Gastroesophageal sphincter (tissue), 4 donors: ENCODE data around the gene SLC24A3. TPM values are rescaled to one million over a fixed set of nuclear protein-coding genes. Genes with fewer than 3 reads are reported as not detected.

Experiments
- ATAC-seq: fragments of 150-250 bp; one replicate; pipeline ENCODE4 v1.9.1; 2016; ENCODE audit warnings: mild to moderate bottlenecking, moderate library complexity
- H3K27ac ChIP-seq, 4 donors: fragments of 200-600 bp; sonication (generic) in 3 of 4; 1 replicate in 3 of 4; 2 replicates in 1 of 4; pipeline ENCODE4 v1.5.1; 2016 to 2019
- H3K27me3 ChIP-seq: fragments of 200-600 bp; sonication (generic); one replicate; pipeline ENCODE4 v1.5.1; 2019
- H3K36me3 ChIP-seq, 2 donors: fragments of 200-600 bp; sonication (generic); one replicate each; pipeline ENCODE4 v1.5.1; 2019; ENCODE audit warnings: control low read depth in 1 of 2
- H3K4me1 ChIP-seq, 3 donors: fragments of 200-600 bp; sonication (generic); 1 replicate in 2 of 3; 2 replicates in 1 of 3; pipeline ENCODE4 v1.5.1; 2016 to 2019; ENCODE audit warnings: control low read depth in 2 of 3
- H3K4me3 ChIP-seq, 2 donors: fragments of 200-600 bp; sonication (generic); one replicate each; pipeline ENCODE4 v1.5.1; 2019; ENCODE audit warnings: mild to moderate bottlenecking in 1 of 2, moderate library complexity in 1 of 2
- H3K9me3 ChIP-seq, 3 donors: fragments of 200-600 bp; sonication (generic); one replicate each; pipeline ENCODE4 v1.5.1; 2017 to 2019; ENCODE audit warnings: control low read depth in 2 of 3
- CTCF ChIP-seq, 4 experiments: fragments of 200-600 bp in 2 of 4; fragments of 450-650 bp in 2 of 4; sonication (generic) in 1 of 4; IDR thresholded peaks; one replicate each; pipeline ENCODE4 v1.5.1; 2017 to 2019; ENCODE audit warnings: antibody characterized with exemption in 4 of 4, mild to moderate bottlenecking in 2 of 4, moderate library complexity in 2 of 4
- EP300 ChIP-seq: sonication (generic); formaldehyde crosslinking; IDR thresholded peaks from one replicate; pipeline ENCODE4 v1.6.1; 2017; ENCODE audit warnings: antibody characterized with exemption, mild to moderate bottlenecking
- POLR2A ChIP-seq, 2 donors: fragments of 450-650 bp; IDR thresholded peaks; one replicate each; pipeline ENCODE4 v1.6.1; 2017; ENCODE audit warnings: antibody characterized with exemption in 2 of 2, mild to moderate bottlenecking in 2 of 2, moderate library complexity in 1 of 2
- POLR2AphosphoS5 ChIP-seq: sonication (generic); formaldehyde crosslinking; IDR thresholded peaks from one replicate; pipeline ENCODE4 v1.6.1; 2017; ENCODE audit warnings: antibody characterized with exemption
- WGBS, 2 donors: methylation state at CpG; one replicate each; pipeline ENCODE4 v1.1.5; 2018; ENCODE audit warnings: low coverage in 1 of 2; 5-methylcytosine and 5-hydroxymethylcytosine counted together
- total RNA-seq, 4 donors: library from RNA; depleted of rRNA; stranded (reverse); fragments of >200 nt; gene quantifications; one replicate each; pipeline ENCODE4 v1.1.0, GENCODE V29; 2016

The SLC24A3 gene
- total RNA-seq, 4 donors from 2014 or later: 2.7 to 13.5 (median 5.5) TPM

- no peaks in the 10 kb centered on the region for H3K27me3 ChIP-seq
- no peak overlapping the region for H3K4me3 ChIP-seq
- no peak for TF ChIP-seq CTCF (IDR thresholded peaks at IDR 0.05)
- no peak for TF ChIP-seq EP300
- no peak for TF ChIP-seq POLR2AphosphoS5
- TF ChIP-seq POLR2A (IDR thresholded peaks at IDR 0.05): no peak
- no peaks in the 10 kb centered on the region for H3K9me3 ChIP-seq
- 86 to 92% methylated on average over 1 of the region's 3 CpGs for WGBS, 2 donors
- peaks cover 0 to 2% of the 10 kb centered on the region in 2 donors for H3K36me3 ChIP-seq
- H3K4me1 ChIP-seq: peaks cover 0 to 4% (median 2%) of the 10 kb centered on the region in 3 donors
- ATAC-seq: no peak
- no peak overlapping the region for H3K27ac ChIP-seq
Observed at GRCh38 chr20:19683188-19683587, 470.7 kb downstream of the SLC24A3 start.

GRCh38 chr20:19683822-19684221 lies 471.4 kb downstream of the SLC24A3 start:
- WGBS, 2 donors: 100% methylated on average over 3 of the region's 3 CpGs
- TF ChIP-seq POLR2AphosphoS5: no peak
- no peak for TF ChIP-seq POLR2A (IDR thresholded peaks at IDR 0.05)
- no peak for TF ChIP-seq EP300
- TF ChIP-seq CTCF (IDR thresholded peaks at IDR 0.05): no peak
- ATAC-seq: no peak

DNA sequence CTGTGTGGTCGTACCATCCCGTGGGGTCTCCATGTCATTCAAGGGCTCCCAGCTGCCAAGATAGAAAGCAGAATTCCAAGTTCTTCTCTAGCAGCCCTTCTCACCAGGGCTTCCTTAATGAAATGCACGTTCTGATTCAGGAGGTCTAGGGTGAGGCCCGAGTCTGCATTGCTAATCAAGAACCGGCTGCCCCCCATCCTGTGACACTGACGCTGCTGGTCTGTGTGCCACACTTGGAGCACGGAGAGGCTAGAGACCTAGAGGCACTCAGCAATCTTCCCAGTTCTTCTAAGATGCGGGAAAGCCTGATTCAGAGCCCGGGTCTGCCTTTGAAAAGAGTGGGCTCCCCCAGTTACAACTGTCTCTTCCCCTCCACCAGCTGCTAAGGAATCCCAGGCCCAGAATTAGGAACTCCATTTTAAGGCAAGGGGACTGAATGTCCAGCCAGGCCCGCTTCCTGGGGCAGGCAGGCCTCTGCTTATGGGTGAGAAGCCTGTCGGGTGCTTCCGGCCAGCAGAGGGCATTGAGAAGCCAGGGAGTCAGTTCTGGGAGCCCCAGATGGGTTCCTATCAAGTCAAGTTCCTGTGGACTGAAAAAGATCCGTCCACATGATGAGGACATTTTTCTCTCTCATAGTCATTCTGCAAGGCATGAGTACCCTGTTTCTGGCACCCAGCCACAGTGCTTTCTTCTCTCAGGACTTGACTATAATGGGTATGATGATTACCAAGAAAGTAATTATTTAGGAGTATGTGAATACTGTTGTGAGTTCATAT lies 475.8 kb downstream of the SLC24A3 start:
- TF ChIP-seq POLR2AphosphoS5 (peak; percentile 5), CTCF (IDR thresholded peaks at IDR 0.05) (peak; percentile 16 to 71 (median 66)), EP300 (no peak), POLR2A (IDR thresholded peaks at IDR 0.05) (no peak)
- ATAC-seq: peak; percentile 87
- WGBS, 2 donors: 45 to 90% methylated on average over 2 to 6 of the region's 13 CpGs
- Histone ChIP-seq H3K9me3 (no peaks in the 10 kb centered on the region), H3K36me3 (peaks cover 0 to 2% of the 10 kb centered on the region in 2 donors), H3K4me1 (peaks cover 0 to 21% (median 6%) of the 10 kb centered on the region in 3 donors), H3K4me3 (no peak overlapping the region), H3K27ac (no peak overlapping the region), H3K27me3 (no peaks in the 10 kb centered on the region)

More at GRCh38 chr20:19683822-19684221, 471.4 kb downstream of the SLC24A3 start:
- Histone ChIP-seq H3K27me3 (no peaks in the 10 kb centered on the region), H3K4me3 (no peak overlapping the region), H3K27ac (no peak overlapping the region), H3K36me3 (peaks cover 0 to 2% of the 10 kb centered on the region in 2 donors), H3K9me3 (no peaks in the 10 kb centered on the region), H3K4me1 (peaks cover 0 to 9% (median 6%) of the 10 kb centered on the region in 3 donors)

DNA sequence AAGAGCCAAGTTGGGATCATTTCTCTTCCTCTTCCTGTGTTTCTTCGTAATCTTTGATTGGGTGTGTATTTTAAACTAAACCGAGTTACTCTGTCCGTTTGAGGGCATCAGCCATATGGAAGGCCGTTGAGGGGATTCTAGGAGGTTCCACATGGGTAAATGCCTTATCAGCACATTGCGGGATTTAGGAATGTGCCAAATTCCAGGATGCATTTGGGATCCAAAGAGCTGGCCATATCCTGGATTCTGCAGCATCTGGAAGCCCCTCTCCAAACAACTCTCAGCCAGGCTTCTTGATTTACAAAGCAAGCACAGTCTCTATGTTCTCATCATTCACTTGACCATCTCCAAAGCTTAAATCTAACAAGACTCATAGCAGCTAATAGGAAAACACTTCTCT lies 478.0 kb downstream of the SLC24A3 start:
- Histone ChIP-seq H3K27ac (no peak overlapping the region), H3K9me3 (no peaks in the 10 kb centered on the region), H3K27me3 (no peaks in the 10 kb centered on the region), H3K4me3 (no peak overlapping the region), H3K36me3 (no peaks in the 10 kb centered on the region), H3K4me1 (peaks cover 0 to 21% (median 6%) of the 10 kb centered on the region in 3 donors)
- no peak for ATAC-seq
- 41 to 69% methylated on average over 4 to 5 of the region's 5 CpGs for WGBS, 2 donors
- TF ChIP-seq EP300 (no peak), CTCF (IDR thresholded peaks at IDR 0.05) (no peak), POLR2A (IDR thresholded peaks at IDR 0.05) (no peak), POLR2AphosphoS5 (no peak)

DNA sequence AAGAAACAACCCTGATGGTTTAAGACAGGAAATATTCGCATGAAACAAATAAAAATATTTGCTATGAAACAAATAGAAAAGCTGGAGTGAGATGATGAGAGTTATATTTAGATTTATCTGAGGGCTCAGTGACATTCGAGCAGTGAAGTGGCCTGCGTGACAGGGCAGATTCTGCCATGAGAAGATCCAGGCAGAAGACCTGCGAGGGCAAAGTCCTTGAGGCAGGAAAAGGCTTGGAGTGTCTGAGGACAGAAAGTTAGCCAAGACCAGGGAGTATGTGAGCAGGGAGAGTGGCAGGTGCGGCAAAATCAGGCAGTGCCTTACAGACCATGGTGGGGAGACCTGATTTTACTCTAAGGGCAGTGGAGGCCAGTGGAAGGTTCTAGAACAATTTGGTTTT lies 478.7 kb downstream of the SLC24A3 start:
- Histone ChIP-seq H3K4me3 (no peak overlapping the region), H3K4me1 (peaks cover 0 to 21% (median 6%) of the 10 kb centered on the region in 3 donors), H3K27me3 (no peaks in the 10 kb centered on the region), H3K9me3 (no peaks in the 10 kb centered on the region), H3K36me3 (no peaks in the 10 kb centered on the region), H3K27ac (no peak overlapping the region)
- TF ChIP-seq CTCF (IDR thresholded peaks at IDR 0.05): no peak
- TF ChIP-seq EP300: no peak
- TF ChIP-seq POLR2A (IDR thresholded peaks at IDR 0.05): no peak
- TF ChIP-seq POLR2AphosphoS5: no peak
- no peak for ATAC-seq
- 87 to 89% methylated on average over 4 to 5 of the region's 5 CpGs for WGBS, 2 donors
